WTC11 (cell line): ENCODE measurements around the gene SYT17. TPM values are rescaled to one million over a fixed set of nuclear protein-coding genes. Genes with fewer than 3 reads are reported as not detected.

Source experiments
- ATAC-seq: fragments of 200-7000 bp; cut with Tn5 transposase; 2 replicates; pipeline ENCODE4 v1.10.0; 2021; ENCODE audit warnings: mild to moderate bottlenecking, moderate library complexity
- CTCF ChIA-PET: fragments of 300-600 bp; sonication (Branson Sonifier 250); formaldehyde crosslinking; loops from one replicate; lab custom pipeline; 2021; ENCODE audit warnings: antibody characterized with exemption; lab: Charles Lee
- POLR2A ChIA-PET: fragments of 350-600 bp; sonication (Branson Sonifier 250); formaldehyde crosslinking; loops from one replicate; lab custom pipeline; 2021; ENCODE audit warnings: antibody characterized with exemption; lab: Charles Lee
- DNase-seq: peaks from one replicate; pipeline ENCODE4 v3.0.0; 2021; ENCODE audit warnings: low spot score
- H3K27ac Mint-ChIP-seq: 2 replicates; pipeline ENCODE4 v1.8.0; 2021; ENCODE audit warnings: mixed read lengths
- H3K27me3 Mint-ChIP-seq: 2 replicates; pipeline ENCODE4 v1.8.0; 2021; ENCODE audit warnings: low read depth, mild to moderate bottlenecking, moderate library complexity, mixed read lengths
- H3K36me3 Mint-ChIP-seq: 2 replicates; pipeline ENCODE4 v1.8.0; 2021; ENCODE audit warnings: mixed read lengths
- H3K4me1 Mint-ChIP-seq: 2 replicates; pipeline ENCODE4 v1.8.0; 2022; ENCODE audit warnings: mixed read lengths
- H3K4me3 Mint-ChIP-seq: 2 replicates; pipeline ENCODE4 v1.8.0; 2021; ENCODE audit warnings: mild to moderate bottlenecking, moderate library complexity, mixed read lengths
- H3K9me3 Mint-ChIP-seq: 2 replicates; pipeline ENCODE4 v1.8.0; 2021; ENCODE audit warnings: mixed read lengths
- ARID4B ChIP-seq: sonication (generic); formaldehyde crosslinking; IDR thresholded peaks from 2 replicates; pipeline ENCODE4 v1.8.0; 2023; ENCODE audit warnings: missing genetic modification reagents, mild to moderate bottlenecking, borderline replicate concordance
- ATF6 ChIP-seq: sonication (generic); formaldehyde crosslinking; IDR thresholded peaks from 2 replicates; pipeline ENCODE4 v1.8.1; 2023; ENCODE audit warnings: mild to moderate bottlenecking, missing genetic modification reagents
- EMX1 ChIP-seq: fragments of 250-450 bp; sonication (Bioruptor Pico); IDR thresholded peaks from 2 replicates; pipeline ENCODE4 v1.8.0; 2021; ENCODE audit warnings: mild to moderate bottlenecking
- ETV6 ChIP-seq: sonication (generic); formaldehyde crosslinking; IDR thresholded peaks from 2 replicates; pipeline ENCODE4 v1.8.1; 2022; ENCODE audit warnings: mild to moderate bottlenecking, missing genetic modification reagents
- FOXP4 ChIP-seq: sonication (generic); formaldehyde crosslinking; IDR thresholded peaks from 2 replicates; pipeline ENCODE4 v1.8.0; 2022; ENCODE audit warnings: mild to moderate bottlenecking, missing genetic modification reagents
- IRF1 ChIP-seq: sonication (generic); formaldehyde crosslinking; IDR thresholded peaks from 2 replicates; pipeline ENCODE4 v1.8.0; 2023; ENCODE audit warnings: missing genetic modification reagents
- JAZF1 ChIP-seq: fragments of 250-450 bp; sonication (Bioruptor Pico); IDR thresholded peaks from 2 replicates; pipeline ENCODE4 v1.9.0; 2021; ENCODE audit warnings: moderate library complexity, mild to moderate bottlenecking, inconsistent platforms
- MXD4 ChIP-seq: fragments of 250-450 bp; sonication (Bioruptor Pico); IDR thresholded peaks from 2 replicates; pipeline ENCODE4 v1.8.0; 2021; ENCODE audit warnings: mild to moderate bottlenecking, moderate library complexity, borderline replicate concordance
- NFE2L1 ChIP-seq: sonication (generic); formaldehyde crosslinking; IDR thresholded peaks from 2 replicates; pipeline ENCODE4 v1.8.1; 2023; ENCODE audit warnings: missing genetic modification reagents
- NFYB ChIP-seq: sonication (generic); formaldehyde crosslinking; conservative IDR thresholded peaks from 2 replicates; pipeline ENCODE4 v1.8.0; 2022; ENCODE audit warnings: low read depth, missing genetic modification reagents
- PRDM15 ChIP-seq: sonication (generic); formaldehyde crosslinking; IDR thresholded peaks from 2 replicates; pipeline ENCODE4 v1.8.0; 2022; ENCODE audit warnings: missing genetic modification reagents
- SMAD3 ChIP-seq: sonication (generic); formaldehyde crosslinking; IDR thresholded peaks from 2 replicates; pipeline ENCODE4 v1.8.0; 2022; ENCODE audit warnings: missing genetic modification reagents, mild to moderate bottlenecking, borderline replicate concordance
- SMAD4 ChIP-seq: sonication (generic); formaldehyde crosslinking; IDR thresholded peaks from 2 replicates; pipeline ENCODE4 v1.8.0; 2022; ENCODE audit warnings: mild to moderate bottlenecking, missing genetic modification reagents
- TCF7 ChIP-seq: sonication (generic); formaldehyde crosslinking; IDR thresholded peaks from 2 replicates; pipeline ENCODE4 v1.8.0; 2022; ENCODE audit warnings: mild to moderate bottlenecking, low read depth, missing genetic modification reagents, moderate library complexity
- TP53 ChIP-seq: sonication (generic); formaldehyde crosslinking; IDR thresholded peaks from 2 replicates; pipeline ENCODE4 v1.8.1; 2023; ENCODE audit warnings: mild to moderate bottlenecking, missing genetic modification reagents
- ZBTB21 ChIP-seq: sonication (generic); formaldehyde crosslinking; IDR thresholded peaks from 2 replicates; pipeline ENCODE4 v1.8.1; 2023; ENCODE audit warnings: mild to moderate bottlenecking, missing genetic modification reagents, borderline replicate concordance
- ZNF232 ChIP-seq: sonication (generic); formaldehyde crosslinking; IDR thresholded peaks from 2 replicates; pipeline ENCODE4 v1.8.0; 2022; ENCODE audit warnings: mild to moderate bottlenecking, missing genetic modification reagents
- ZNF423 ChIP-seq: fragments of 250-450 bp; sonication (Bioruptor Pico); IDR thresholded peaks from 2 replicates; pipeline ENCODE4 v2.1.2; 2022; ENCODE audit warnings: mild to moderate bottlenecking, moderate library complexity
- ZNF512 ChIP-seq: sonication (generic); formaldehyde crosslinking; IDR thresholded peaks from 2 replicates; pipeline ENCODE4 v1.8.1; 2022; ENCODE audit warnings: missing genetic modification reagents, borderline replicate concordance
- total RNA-seq: library from RNA; stranded (reverse); gene quantifications from 3 replicates; pipeline ENCODE4 v1.2.3, GENCODE V29; 2021

Gene SYT17
- total RNA-seq, 1 experiment from 2014 or later = 5.5 TPM

GRCh38 chr16:19292186-19292585 is 124.1 kb downstream of the SYT17 start:
- H3K27ac Mint-ChIP-seq = no peak overlapping the region
- no peak for TF ChIP-seq SMAD3 (CRISPR knock-in tag)
- no peak for TF ChIP-seq ZNF423 (CRISPR knock-in tag)
- no peak for TF ChIP-seq IRF1 (CRISPR knock-in tag)
- no peak for TF ChIP-seq JAZF1 (CRISPR knock-in tag)
- no peak for TF ChIP-seq ZNF512 (CRISPR knock-in tag)
- TF ChIP-seq NFE2L1 (CRISPR knock-in tag) = no peak
- no peak for TF ChIP-seq MXD4 (CRISPR knock-in tag)
- no peak for TF ChIP-seq SMAD4 (CRISPR knock-in tag)
- TF ChIP-seq EMX1 = no peak
- no peak for TF ChIP-seq ARID4B
- TF ChIP-seq NFYB = no peak
- no peak for TF ChIP-seq FOXP4 (CRISPR knock-in tag)
- TF ChIP-seq ETV6 (CRISPR knock-in tag) = no peak
- TF ChIP-seq TP53 (CRISPR knock-in tag) = no peak
- TF ChIP-seq ZNF232 (CRISPR knock-in tag) = no peak
- TF ChIP-seq, all 79 proteins: peak for 0
- Mint-ChIP-seq H3K36me3 (no peaks in the 10 kb centered on the region), H3K27me3 (peaks cover 4% of the 10 kb centered on the region; the same call in 1 of the 2 replicates), H3K9me3 (peaks cover 4% of the 10 kb centered on the region; the same call in 1 of the 2 replicates), H3K4me3 (no peak overlapping the region), H3K4me1 (peaks cover 58% of the 10 kb centered on the region)
- CTCF ChIA-PET = no interaction called here
- DNase-seq (no peak), ATAC-seq (no peak)
- POLR2A ChIA-PET = no interaction called here

- ChIA-PET CTCF (no interaction called here), POLR2A (no interaction called here)
- no peak for DNase-seq
- H3K4me3 Mint-ChIP-seq = no peak overlapping the region
- H3K4me1 Mint-ChIP-seq = peaks cover 40% of the 10 kb centered on the region
- no peaks in the 10 kb centered on the region for H3K9me3 Mint-ChIP-seq
- no peak for ATAC-seq
- peak overlapping the region; percentile 61 for H3K27ac Mint-ChIP-seq
- peaks cover 8% of the 10 kb centered on the region; the same call in 1 of the 2 replicates for H3K27me3 Mint-ChIP-seq
- H3K36me3 Mint-ChIP-seq = no peaks in the 10 kb centered on the region
- no peak for TF ChIP-seq ATF6
- TF ChIP-seq TP53 (CRISPR knock-in tag) = no peak
- TF ChIP-seq TCF7 (CRISPR knock-in tag) = no peak
- no peak for TF ChIP-seq PRDM15 (CRISPR knock-in tag)
- TF ChIP-seq FOXP4 (CRISPR knock-in tag) = no peak
- TF ChIP-seq ZBTB21 (CRISPR knock-in tag) = no peak
These were observed 126.2 kb downstream of the SYT17 start for GRCh38 chr16:19294156-19294649.
